Upper lobe of right lung (tissue), 1 donor: ENCODE results near the gene MAD2L1BP. TPM values are rescaled to one million over a fixed set of nuclear protein-coding genes. Genes with fewer than 3 reads are reported as not detected.

Experiments used
- ATAC-seq: fragments of 200-7000 bp; cut with Tn5 transposase; one replicate; pipeline ENCODE4 v1.9.1; 2020; ENCODE audit warnings: mild to moderate bottlenecking, moderate library complexity
- DNase-seq: peaks from one replicate; pipeline ENCODE4 v3.0.0-alpha.2; 2020
- H3K27ac ChIP-seq: fragments of 200-600 bp; one replicate; pipeline ENCODE4 v1.8.0; 2022
- H3K27me3 ChIP-seq: fragments of 200-600 bp; one replicate; pipeline ENCODE4 v1.8.0; 2022; ENCODE audit warnings: mild to moderate bottlenecking
- H3K36me3 ChIP-seq: fragments of 200-600 bp; one replicate; pipeline ENCODE4 v1.8.0; 2022
- H3K4me1 ChIP-seq: fragments of 200-600 bp; one replicate; pipeline ENCODE4 v1.8.0; 2022
- H3K4me3 ChIP-seq: fragments of 200-600 bp; one replicate; pipeline ENCODE4 v1.8.0; 2022; ENCODE audit warnings: mild to moderate bottlenecking
- H3K9me3 ChIP-seq: fragments of 200-600 bp; one replicate; pipeline ENCODE4 v1.8.0; 2022
- CTCF ChIP-seq: fragments of 200-600 bp; IDR thresholded peaks from one replicate; pipeline ENCODE4 v1.8.0; 2022; ENCODE audit warnings: antibody characterized with exemption
- intact Hi-C: fragments of 100-400 bp; cut with DNase I; formaldehyde crosslinking; loops from one replicate; pipeline ENCODE4 v1.11.0; 2022
- total RNA-seq: library from RNA; stranded (reverse); fragmentation: NEBNext Ultra II Directional; extraction: Animal tissue kit (Norgen Biotek cat#: 25700); gene quantifications from one replicate; pipeline ENCODE4 v1.2.1, GENCODE V29; 2021
- donor health status: DM: no; HTN: yes; CAD: no; lungs with severe emphysema.

The MAD2L1BP gene
- total RNA-seq, 1 donor from 2014 or later = 18.5 TPM

GRCh38 chr6:43613721-43614395, 21.8 kb upstream of the MAD2L1BP start:
- H3K27me3 ChIP-seq = no peaks in the 10 kb centered on the region
- peaks cover 61% of the 10 kb centered on the region for H3K36me3 ChIP-seq
- H3K4me3 ChIP-seq = no peak overlapping the region
- TF ChIP-seq CTCF = no peak
- H3K27ac ChIP-seq = no peak overlapping the region
- no peak for ATAC-seq
- no peaks in the 10 kb centered on the region for H3K4me1 ChIP-seq
- no peaks in the 10 kb centered on the region for H3K9me3 ChIP-seq
- DNase-seq = no peak
- intact Hi-C loops = no loop called here

GRCh38 chr6:43614396-43614730, 21.3 kb upstream of the MAD2L1BP start:
- no peak for ATAC-seq
- no peak for DNase-seq
- no peaks in the 10 kb centered on the region for H3K9me3 ChIP-seq
- no peaks in the 10 kb centered on the region for H3K27me3 ChIP-seq
- no peaks in the 10 kb centered on the region for H3K4me1 ChIP-seq
- peaks cover 66% of the 10 kb centered on the region for H3K36me3 ChIP-seq
- no peak overlapping the region for H3K4me3 ChIP-seq
- H3K27ac ChIP-seq = no peak overlapping the region
- TF ChIP-seq CTCF = no peak
- intact Hi-C loops = no loop called here

GRCh38 chr6:43616725-43617472, 18.7 kb upstream of the MAD2L1BP start:
- no peak overlapping the region for H3K27ac ChIP-seq
- H3K36me3 ChIP-seq = peaks cover 73% of the 10 kb centered on the region
- no peaks in the 10 kb centered on the region for H3K27me3 ChIP-seq
- no peak for DNase-seq
- ATAC-seq = no peak
- H3K9me3 ChIP-seq = no peaks in the 10 kb centered on the region
- no peak overlapping the region for H3K4me3 ChIP-seq
- TF ChIP-seq CTCF = no peak
- H3K4me1 ChIP-seq = no peaks in the 10 kb centered on the region
- intact Hi-C loops = no loop called here

- intact Hi-C loops = no loop called here
- no peak for DNase-seq
- Histone ChIP-seq H3K9me3 (no peaks in the 10 kb centered on the region), H3K27ac (no peak overlapping the region), H3K36me3 (peaks cover 82% of the 10 kb centered on the region), H3K4me1 (peaks cover under 1% of the 10 kb centered on the region), H3K4me3 (no peak overlapping the region), H3K27me3 (no peaks in the 10 kb centered on the region)
- TF ChIP-seq CTCF = no peak
- no peak for ATAC-seq
Observed at GRCh38 chr6:43621078-43621835, 14.4 kb upstream of the MAD2L1BP start.

GRCh38 chr6:43621836-43622180, 13.8 kb upstream of the MAD2L1BP start:
- no peak for TF ChIP-seq CTCF
- Histone ChIP-seq H3K27ac (no peak overlapping the region), H3K4me1 (peaks cover 6% of the 10 kb centered on the region), H3K27me3 (no peaks in the 10 kb centered on the region), H3K9me3 (no peaks in the 10 kb centered on the region), H3K4me3 (no peak overlapping the region), H3K36me3 (peaks cover 83% of the 10 kb centered on the region)
- ATAC-seq (no peak), DNase-seq (no peak)
- intact Hi-C loops = no loop called here
